Colonic mucosa (tissue), 4 donors: Measurements from ENCODE around the gene EXOC3L1. TPM values are rescaled to one million over a fixed set of nuclear protein-coding genes. Genes with fewer than 3 reads are reported as not detected.
A peak's percentile ranks its signal among the peaks of the same experiment; 100 is the strongest.

Experiments used
- DNase-seq: peaks from one replicate; pipeline ENCODE4 v3.0.0-alpha.2; 2020
- H3K27ac ChIP-seq: fragments of 200-600 bp; one replicate; pipeline ENCODE4 v1.8.0; 2021
- H3K27me3 ChIP-seq: fragments of 200-600 bp; one replicate; pipeline ENCODE4 v1.8.0; 2021
- H3K36me3 ChIP-seq: fragments of 200-600 bp; one replicate; pipeline ENCODE4 v1.8.0; 2021
- H3K4me1 ChIP-seq: fragments of 200-600 bp; one replicate; pipeline ENCODE4 v1.8.0; 2021; ENCODE audit warnings: mild to moderate bottlenecking
- H3K4me3 ChIP-seq: fragments of 200-600 bp; one replicate; pipeline ENCODE4 v1.8.0; 2021
- H3K9ac ChIP-seq, 2 donors: one replicate each; pipeline ENCODE4 v1.7.0; 2013; ENCODE audit warnings: control low read depth in 2 of 2, low read depth in 2 of 2, low read length in 2 of 2
- H3K9me3 ChIP-seq: fragments of 200-600 bp; one replicate; pipeline ENCODE4 v1.8.0; 2021
- CTCF ChIP-seq: fragments of 200-600 bp; IDR thresholded peaks from one replicate; pipeline ENCODE4 v1.8.0; 2022; ENCODE audit warnings: antibody characterized with exemption, mild to moderate bottlenecking
- intact Hi-C: fragments of 100-400 bp; cut with DNase I; formaldehyde crosslinking; loops from one replicate; pipeline ENCODE4 v1.14.1; 2022
- total RNA-seq, 2 donors: library from RNA; stranded (reverse); fragmentation: NEBNext Ultra II Directional in 1 of 2; extraction: Animal tissue kit (Norgen Biotek cat#: 25700) in 1 of 2; gene quantifications; one replicate each; pipeline ENCODE4 v1.2.1, GENCODE V29; 2021
- donor health status: healthy.
- donor health status: DM: no; HTN: no; CAD: no.
- donor health status: DM: no; HTN: no; CAD: no.

The EXOC3L1 gene
- total RNA-seq, 2 donors from 2014 or later, result 2.3 to 4.6 TPM

- Histone ChIP-seq H3K4me1 (peaks cover 18% of the 10 kb centered on the region), H3K4me3 (peak overlapping the region; percentile 100)
- intact Hi-C loops, result no loop called here
These were observed 2.9 kb upstream of the EXOC3L1 start for GRCh38 chr16:67192781-67193361.

GRCh38 chr16:67191995-67192681, 2.2 kb upstream of the EXOC3L1 start, which contains the start of gene E2F4:
Gene E2F4, plus strand, starts transcription at chr16:67192155. Its CDS starts 73 bp downstream, at chr16:67192228.
- intact Hi-C loops, result no loop called here

More at GRCh38 chr16:67192781-67193361, 2.9 kb upstream of the EXOC3L1 start:
- no peaks in the 10 kb centered on the region for H3K27me3 ChIP-seq
- TF ChIP-seq CTCF, result no peak
- H3K9ac ChIP-seq, result peak overlapping the region; percentile 98 to 99
- peak overlapping the region; percentile 60 for H3K27ac ChIP-seq
- DNase-seq, result no peak
- H3K9me3 ChIP-seq, result no peaks in the 10 kb centered on the region
- peaks cover 22% of the 10 kb centered on the region for H3K36me3 ChIP-seq

GRCh38 chr16:67191411-67191994, 1.6 kb upstream of the EXOC3L1 start:
- no peak overlapping the region for H3K9ac ChIP-seq
- H3K4me1 ChIP-seq, result peaks cover 18% of the 10 kb centered on the region
- peaks cover 14% of the 10 kb centered on the region for H3K36me3 ChIP-seq
- H3K27ac ChIP-seq, result no peak overlapping the region
- DNase-seq, result no peak
- TF ChIP-seq CTCF, result no peak
- peak overlapping the region; percentile 100 for H3K4me3 ChIP-seq
- H3K27me3 ChIP-seq, result no peaks in the 10 kb centered on the region
- no peaks in the 10 kb centered on the region for H3K9me3 ChIP-seq
- intact Hi-C loops, result no loop called here

More at GRCh38 chr16:67191995-67192681, 2.2 kb upstream of the EXOC3L1 start, which contains the start of gene E2F4:
- no peaks in the 10 kb centered on the region for H3K27me3 ChIP-seq
- H3K36me3 ChIP-seq, result peaks cover 21% of the 10 kb centered on the region
- peak within 1 kb of the TSS; percentile 98 to 99 for H3K9ac ChIP-seq
- peak within 1 kb of the TSS; percentile 60 for H3K27ac ChIP-seq
- TF ChIP-seq CTCF, result no peak
- peak; percentile 91 for DNase-seq
- H3K4me3 ChIP-seq, result peak within 1 kb of the TSS; percentile 100
- no peaks in the 10 kb centered on the region for H3K9me3 ChIP-seq
- peaks cover 18% of the 10 kb centered on the region for H3K4me1 ChIP-seq

- intact Hi-C loops, result no loop called here
- peak overlapping the region; percentile 33 for H3K27ac ChIP-seq
These were observed 788 bp upstream of the EXOC3L1 start for GRCh38 chr16:67190448-67191399.

More at GRCh38 chr16:67190448-67191399, 788 bp upstream of the EXOC3L1 start:
- Histone ChIP-seq H3K36me3 (peaks cover 6% of the 10 kb centered on the region), H3K4me1 (peaks cover 18% of the 10 kb centered on the region), H3K27me3 (no peaks in the 10 kb centered on the region), H3K4me3 (no peak overlapping the region), H3K9me3 (no peaks in the 10 kb centered on the region), H3K9ac (no peak overlapping the region)
- no peak for DNase-seq
- TF ChIP-seq CTCF, result no peak
